Esophagus squamous epithelium (tissue), 5 donors: ENCODE results near the gene HPGDS. TPM values are rescaled to one million over a fixed set of nuclear protein-coding genes. Genes with fewer than 3 reads are reported as not detected.

Source experiments
- DNase-seq: peaks from one replicate; lab custom pipeline; 2025; lab: John Stamatoyannopoulos, UW
- H3K27ac ChIP-seq, 4 donors: fragments of 200-600 bp; sonication (generic); one replicate each; pipeline ENCODE4 v1.5.1; 2016 to 2019; ENCODE audit warnings: mild to moderate bottlenecking in 1 of 4
- H3K27me3 ChIP-seq, 4 donors: fragments of 200-600 bp; sonication (generic); 1 replicate in 3 of 4; 2 replicates in 1 of 4; pipeline versions ENCODE4 v1.5.1 to v1.6.0; 2017 to 2021; ENCODE audit warnings: antibody characterized with exemption in 1 of 4
- H3K36me3 ChIP-seq, 3 donors: fragments of 200-600 bp; sonication (generic); one replicate each; pipeline ENCODE4 v1.5.1; 2016 to 2019
- H3K4me1 ChIP-seq, 3 donors: fragments of 200-600 bp; sonication (generic); one replicate each; pipeline ENCODE4 v1.5.1; 2017 to 2019
- H3K4me3 ChIP-seq, 4 donors: fragments of 200-600 bp; sonication (generic); 1 replicate in 3 of 4; 2 replicates in 1 of 4; pipeline ENCODE4 v1.5.1; 2016 to 2019; ENCODE audit warnings: mild to moderate bottlenecking in 2 of 4, moderate library complexity in 1 of 4
- H3K9me3 ChIP-seq, 3 donors: fragments of 200-600 bp; sonication (generic); one replicate each; pipeline ENCODE4 v1.5.1; 2016 to 2019
- POLR2A ChIP-seq, 4 donors: fragments of 450-650 bp; IDR thresholded peaks; one replicate each; pipeline ENCODE4 v1.6.1; 2017; ENCODE audit warnings: antibody characterized with exemption in 4 of 4, mild to moderate bottlenecking in 4 of 4, moderate library complexity in 3 of 4
- WGBS, 2 donors: methylation state at CpG; one replicate each; pipeline ENCODE4 v1.1.5; 2018; 5-methylcytosine and 5-hydroxymethylcytosine counted together
- intact Hi-C: fragments of 100-400 bp; cut with DNase I; formaldehyde crosslinking; loops from one replicate; pipeline ENCODE4 v1.15.0; 2022
- total RNA-seq, 4 donors: library from RNA; depleted of rRNA; stranded (reverse); fragments of >200 nt; gene quantifications; one replicate each; pipeline ENCODE4 v1.1.0, GENCODE V29; 2016
- TF ChIP-seq, protein P1 (sequence below), 6 experiments: fragments of 450-650 bp in 4 of 6; fragments of 200-600 bp in 2 of 6; sonication (generic) in 2 of 6; IDR thresholded peaks; one replicate each; pipeline ENCODE4 v1.5.1; 2016 to 2019; ENCODE audit warnings: antibody characterized with exemption in 6 of 6, mild to moderate bottlenecking in 4 of 6, moderate library complexity in 4 of 6
- donor health status: DM: yes; HTN: yes; CAD: no.

HPGDS gene
- total RNA-seq, 4 donors from 2014 or later = 0.13 to 5.5 (median 0.15) TPM; not detected in 1

DNA sequence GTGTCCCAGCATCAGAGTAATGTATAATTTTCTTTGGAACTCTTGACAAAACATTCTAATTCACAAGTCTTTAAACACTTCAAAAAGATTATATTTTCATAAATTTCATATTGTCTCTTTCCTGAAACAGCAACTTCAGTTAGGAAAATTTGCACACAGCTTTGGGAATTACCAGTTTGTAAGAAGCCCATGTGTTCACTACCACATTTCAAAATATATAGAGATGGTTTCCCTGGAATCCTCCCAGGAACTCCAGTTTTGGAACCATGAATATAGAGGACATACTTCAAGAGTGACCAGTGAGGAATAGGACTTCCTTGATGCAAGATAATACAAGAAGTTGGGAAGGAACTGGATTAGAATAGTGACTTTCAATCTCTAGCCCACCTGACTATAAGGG lies 28.7 kb upstream of the HPGDS start:
- H3K4me3 ChIP-seq = no peak overlapping the region
- DNase-seq = no peak
- H3K4me1 ChIP-seq = no peaks in the 10 kb centered on the region
- H3K9me3 ChIP-seq = no peaks in the 10 kb centered on the region
- TF ChIP-seq, protein P1, sequence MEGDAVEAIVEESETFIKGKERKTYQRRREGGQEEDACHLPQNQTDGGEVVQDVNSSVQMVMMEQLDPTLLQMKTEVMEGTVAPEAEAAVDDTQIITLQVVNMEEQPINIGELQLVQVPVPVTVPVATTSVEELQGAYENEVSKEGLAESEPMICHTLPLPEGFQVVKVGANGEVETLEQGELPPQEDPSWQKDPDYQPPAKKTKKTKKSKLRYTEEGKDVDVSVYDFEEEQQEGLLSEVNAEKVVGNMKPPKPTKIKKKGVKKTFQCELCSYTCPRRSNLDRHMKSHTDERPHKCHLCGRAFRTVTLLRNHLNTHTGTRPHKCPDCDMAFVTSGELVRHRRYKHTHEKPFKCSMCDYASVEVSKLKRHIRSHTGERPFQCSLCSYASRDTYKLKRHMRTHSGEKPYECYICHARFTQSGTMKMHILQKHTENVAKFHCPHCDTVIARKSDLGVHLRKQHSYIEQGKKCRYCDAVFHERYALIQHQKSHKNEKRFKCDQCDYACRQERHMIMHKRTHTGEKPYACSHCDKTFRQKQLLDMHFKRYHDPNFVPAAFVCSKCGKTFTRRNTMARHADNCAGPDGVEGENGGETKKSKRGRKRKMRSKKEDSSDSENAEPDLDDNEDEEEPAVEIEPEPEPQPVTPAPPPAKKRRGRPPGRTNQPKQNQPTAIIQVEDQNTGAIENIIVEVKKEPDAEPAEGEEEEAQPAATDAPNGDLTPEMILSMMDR (IDR thresholded peaks at IDR 0.05) = no peak
- TF ChIP-seq POLR2A (IDR thresholded peaks at IDR 0.05) = no peak
- no peaks in the 10 kb centered on the region for H3K36me3 ChIP-seq
- no peaks in the 10 kb centered on the region for H3K27me3 ChIP-seq
- no peak overlapping the region for H3K27ac ChIP-seq
- intact Hi-C loops = no loop called here

DNA sequence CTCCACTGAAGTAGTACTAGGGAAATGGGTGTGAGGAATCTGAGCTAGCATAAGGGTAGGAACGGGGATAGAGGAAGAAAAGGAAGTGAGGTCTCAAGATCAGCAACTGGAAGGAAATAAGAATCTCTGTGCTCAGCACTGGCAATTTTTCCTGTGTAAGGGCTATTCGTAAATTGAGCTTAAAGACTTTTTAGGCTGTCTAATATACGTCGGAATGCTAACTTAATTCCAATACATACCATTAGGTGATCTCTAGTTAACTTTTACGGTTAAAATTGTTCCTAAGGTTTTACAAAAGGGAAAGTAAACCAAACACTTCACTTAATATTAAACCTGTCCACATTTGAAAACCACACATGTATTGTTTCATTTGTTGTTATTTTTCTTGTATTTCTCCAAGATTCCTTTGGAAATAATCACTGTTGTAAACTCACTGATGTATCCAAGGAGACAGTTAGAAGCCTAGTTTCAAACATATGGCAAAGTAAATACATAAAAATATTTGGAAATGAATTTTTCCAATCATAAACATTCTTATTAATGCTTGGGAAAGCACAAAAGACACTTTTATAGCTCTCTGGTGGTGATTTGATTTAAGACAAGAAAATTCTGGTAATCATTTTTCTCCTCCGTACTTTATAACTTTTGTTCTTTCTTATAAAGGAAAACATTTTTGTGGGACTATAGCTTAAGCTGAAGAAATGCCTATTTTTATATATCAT lies 28.1 kb upstream of the HPGDS start:
- TF ChIP-seq POLR2A (IDR thresholded peaks at IDR 0.05) = no peak
- TF ChIP-seq, protein P1 (IDR thresholded peaks at IDR 0.05) = no peak
- Histone ChIP-seq H3K36me3 (no peaks in the 10 kb centered on the region), H3K4me1 (no peaks in the 10 kb centered on the region), H3K27ac (no peak overlapping the region), H3K4me3 (no peak overlapping the region), H3K27me3 (no peaks in the 10 kb centered on the region), H3K9me3 (no peaks in the 10 kb centered on the region)
- intact Hi-C loops = no loop called here
- DNase-seq = no peak
- 78 to 82% methylated on average over 6 of the region's 6 CpGs for WGBS, 2 donors

DNA sequence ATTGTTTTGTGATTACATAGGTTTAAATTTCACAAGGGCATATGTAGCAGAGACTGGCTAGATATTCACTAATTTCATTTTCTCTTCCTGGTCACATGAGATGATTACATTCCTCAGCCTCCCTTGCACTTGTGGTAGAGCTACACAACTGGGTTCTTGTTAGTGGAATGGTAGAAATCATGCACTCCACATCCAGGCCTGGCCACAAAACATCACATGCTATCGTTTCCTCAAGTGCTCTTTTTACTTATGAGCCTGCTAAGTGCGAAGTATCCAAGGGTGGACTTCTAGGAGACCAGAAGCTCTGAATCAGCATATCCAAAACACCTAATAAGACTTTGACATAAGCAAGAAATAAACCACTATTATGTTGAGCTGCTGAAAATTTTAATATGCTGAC lies 26.4 kb upstream of the HPGDS start:
- H3K9me3 ChIP-seq = no peaks in the 10 kb centered on the region
- no peak for DNase-seq
- no peak overlapping the region for H3K4me3 ChIP-seq
- intact Hi-C loops = no loop called here
- no peak overlapping the region for H3K27ac ChIP-seq
- WGBS, 2 donors = 79 to 84% methylated on average over 2 of the region's 2 CpGs
- H3K4me1 ChIP-seq = no peaks in the 10 kb centered on the region
- TF ChIP-seq, protein P1 (IDR thresholded peaks at IDR 0.05) = no peak
- TF ChIP-seq POLR2A (IDR thresholded peaks at IDR 0.05) = no peak
- H3K36me3 ChIP-seq = no peaks in the 10 kb centered on the region
- no peaks in the 10 kb centered on the region for H3K27me3 ChIP-seq

DNA sequence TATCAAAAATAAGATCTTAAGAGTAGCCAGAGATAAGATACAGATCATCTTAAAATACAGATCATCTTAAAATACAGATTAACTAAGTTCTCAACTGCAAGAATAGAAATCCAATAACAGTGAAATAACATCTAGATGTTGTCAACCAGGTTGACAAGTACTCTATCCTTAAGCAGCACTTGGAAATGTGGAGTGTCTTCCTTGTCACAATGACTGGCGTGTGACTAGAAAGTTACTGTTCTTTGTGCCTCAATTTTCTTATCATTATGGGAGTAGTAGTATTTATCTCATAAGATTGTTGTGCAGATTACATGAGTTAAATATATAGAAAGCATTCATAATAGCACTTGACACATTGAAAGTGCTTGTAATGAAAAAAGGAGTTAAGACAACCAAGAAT lies 25.8 kb upstream of the HPGDS start:
- intact Hi-C loops = no loop called here
- no peaks in the 10 kb centered on the region for H3K9me3 ChIP-seq
- no peak overlapping the region for H3K27ac ChIP-seq
- no peaks in the 10 kb centered on the region for H3K27me3 ChIP-seq
- DNase-seq = no peak
- no peak overlapping the region for H3K4me3 ChIP-seq
- 93 to 96% methylated on average over 1 of the region's 1 CpG for WGBS, 2 donors
- TF ChIP-seq, protein P1 (IDR thresholded peaks at IDR 0.05) = no peak
- TF ChIP-seq POLR2A (IDR thresholded peaks at IDR 0.05) = no peak
- no peaks in the 10 kb centered on the region for H3K4me1 ChIP-seq
- H3K36me3 ChIP-seq = no peaks in the 10 kb centered on the region

DNA sequence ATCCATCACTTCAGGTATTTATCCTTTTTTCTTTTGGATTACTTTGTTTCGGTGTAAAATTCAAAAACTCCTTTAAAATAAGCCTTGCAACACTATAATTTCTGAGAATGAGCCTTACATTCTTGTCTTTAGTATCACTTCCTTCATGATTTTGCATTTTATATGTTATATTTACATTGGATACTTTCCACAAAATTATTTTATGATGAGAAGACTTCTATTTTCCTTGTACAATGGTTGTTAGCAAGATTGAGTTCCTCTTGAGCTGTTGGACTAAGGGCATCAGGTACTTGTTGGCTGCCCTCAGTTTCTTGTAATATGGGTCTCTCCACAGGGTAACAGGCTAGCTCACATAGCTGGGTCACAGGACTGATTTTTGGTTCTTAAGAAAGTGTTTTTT lies 22.7 kb upstream of the HPGDS start:
- Histone ChIP-seq H3K9me3 (no peaks in the 10 kb centered on the region), H3K4me1 (no peaks in the 10 kb centered on the region), H3K4me3 (no peak overlapping the region), H3K27me3 (no peaks in the 10 kb centered on the region), H3K36me3 (no peaks in the 10 kb centered on the region), H3K27ac (no peak overlapping the region)
- whole genome bisulfite sequencing, 2 donors = 71 to 77% methylated on average over 1 of the region's 1 CpG
- TF ChIP-seq, protein P1 (IDR thresholded peaks at IDR 0.05) = no peak
- no peak for TF ChIP-seq POLR2A (IDR thresholded peaks at IDR 0.05)
- intact Hi-C loops = no loop called here
- DNase-seq = no peak
